Endothelial cell of umbilical vein (primary cell): Measurements from ENCODE around the gene ACOT7. TPM values are rescaled to one million over a fixed set of nuclear protein-coding genes. Genes with fewer than 3 reads are reported as not detected.

Experiments used
- BruUV-seq: library from RNA; stranded (reverse); fragments of 400-500 nt; replicated peaks from 2 replicates; lab custom pipeline; 2021; lab: Mats Ljungman, UMichigan
- CTCF ChIA-PET: fragments of 300-600, 350-600 bp; sonication (Branson Sonifier 250); formaldehyde crosslinking; loops from one replicate; lab custom pipeline; 2021; ENCODE audit warnings: antibody characterized with exemption, inconsistent platforms; lab: Charles Lee
- POLR2A ChIA-PET: fragments of 300-600, 350-600 bp; sonication (Branson Sonifier 250); formaldehyde crosslinking; loops from one replicate; lab custom pipeline; 2021; ENCODE audit warnings: antibody characterized with exemption, inconsistent platforms; lab: Charles Lee
- DNase-seq: peaks from one replicate; pipeline ENCODE4 v3.0.0-alpha.2; 2011; ENCODE audit warnings: low read depth, low spot score
- FAIRE-seq: peaks from 2 replicates; lab custom pipeline; 2011; peaks lifted over from hg19 to GRCh38; lab: Jason Lieb, UNC
- H2AFZ ChIP-seq: 2 replicates; pipeline ENCODE4 v1.6.0; 2012; ENCODE audit warnings: low read depth, low read length, control low read depth, inconsistent platforms
- H3K27ac ChIP-seq: 2 replicates; pipeline ENCODE4 v1.5.1; 2011; ENCODE audit warnings: low read depth, mild to moderate bottlenecking, control low read depth, low read length, moderate library complexity; ENCODE audit not compliant: insufficient read depth
- H3K27me3 ChIP-seq, 2 experiments: 2 replicates each; pipeline versions ENCODE4 v1.6.0 to v1.6.1; 2011; ENCODE audit warnings: low read length in 2 of 2, mixed read lengths in 1 of 2; ENCODE audit not compliant: control insufficient read depth in 2 of 2, insufficient read depth in 2 of 2
- H3K36me3 ChIP-seq, 2 experiments: 2 replicates in 1 of 2; 3 replicates in 1 of 2; pipeline ENCODE4 v1.5.1; 2011; ENCODE audit warnings: low read length in 2 of 2, mild to moderate bottlenecking in 1 of 2, moderate library complexity in 1 of 2; ENCODE audit not compliant: control insufficient read depth in 2 of 2, insufficient read depth in 2 of 2; ENCODE audit errors: extremely low read depth in 1 of 2
- H3K4me1 ChIP-seq: 3 replicates; pipeline ENCODE4 v1.5.1; 2011; ENCODE audit warnings: mild to moderate bottlenecking, low read length; ENCODE audit not compliant: control insufficient read depth, insufficient read depth; ENCODE audit errors: extremely low read depth
- H3K4me2 ChIP-seq: 2 replicates; pipeline ENCODE4 v1.6.1; 2011; ENCODE audit warnings: low read length, control low read depth, mixed read lengths; ENCODE audit not compliant: insufficient read depth
- H3K4me3 ChIP-seq, 3 experiments: fragments of 200-600 bp in 1 of 3; sonication (generic), shearing (Covaris generic) in 1 of 3; replicated peaks in 1 of 3; 2 replicates each; pipeline ENCODE4 v1.5.1; 2011 to 2016; ENCODE audit warnings: control low read depth in 3 of 3, low read length in 3 of 3, mild to moderate bottlenecking in 2 of 3, inconsistent platforms in 1 of 3, low read depth in 1 of 3, moderate library complexity in 1 of 3; ENCODE audit not compliant: insufficient read depth in 1 of 3
- H3K79me2 ChIP-seq: 2 replicates; pipeline ENCODE4 v1.6.0; 2012; ENCODE audit warnings: low read length, inconsistent platforms; ENCODE audit not compliant: control insufficient read depth, insufficient read depth
- H3K9ac ChIP-seq: replicated peaks from 2 replicates; pipeline ENCODE3; 2011; ENCODE audit warnings: low read length, control low read depth; ENCODE audit not compliant: insufficient read depth; ENCODE audit errors: extremely low read depth
- H3K9me1 ChIP-seq: replicated peaks from 3 replicates; pipeline ENCODE4 v1.6.0; 2011; ENCODE audit warnings: mild to moderate bottlenecking, low read length; ENCODE audit not compliant: control insufficient read depth, insufficient read depth; ENCODE audit errors: extremely low read depth
- H3K9me3 ChIP-seq: replicated peaks from 2 replicates; pipeline ENCODE4 v1.5.1; 2012; ENCODE audit warnings: low read length, inconsistent platforms; ENCODE audit not compliant: control insufficient read depth, insufficient read depth
- H4K20me1 ChIP-seq: replicated peaks from 2 replicates; pipeline ENCODE3; 2011; ENCODE audit warnings: mild to moderate bottlenecking, low read length; ENCODE audit not compliant: control insufficient read depth, insufficient read depth; ENCODE audit errors: extremely low read depth
- EZH2 ChIP-seq: IDR thresholded peaks from 2 replicates; pipeline ENCODE4 v1.6.1; 2012; ENCODE audit warnings: borderline replicate concordance, low read depth, mild to moderate bottlenecking, moderate library complexity, low read length, inconsistent platforms; ENCODE audit not compliant: severe bottlenecking
- FOS ChIP-seq: IDR thresholded peaks from 2 replicates; pipeline ENCODE4 v1.6.1; 2011; ENCODE audit warnings: mild to moderate bottlenecking, low read length, moderate library complexity, borderline replicate concordance; ENCODE audit not compliant: insufficient read depth
- GATA2 ChIP-seq: IDR thresholded peaks from 2 replicates; pipeline ENCODE4 v1.7.0; 2011; ENCODE audit warnings: low read depth, mild to moderate bottlenecking, moderate library complexity, mixed read lengths, low read length; ENCODE audit not compliant: insufficient read length, insufficient read depth
- JUN ChIP-seq: IDR thresholded peaks from 2 replicates; pipeline ENCODE4 v1.6.1; 2011; ENCODE audit warnings: borderline replicate concordance, low read depth; ENCODE audit not compliant: insufficient read length, insufficient read depth
- MYC ChIP-seq: IDR thresholded peaks from one replicate; pipeline ENCODE4 v1.6.1; 2011; ENCODE audit warnings: mild to moderate bottlenecking, low read depth, low read length
- POLR2A ChIP-seq: IDR thresholded peaks from 2 replicates; pipeline ENCODE4 v1.6.1; 2012; ENCODE audit warnings: low read depth, mild to moderate bottlenecking, control low read depth, low read length
- POLR2AphosphoS5 ChIP-seq: IDR thresholded peaks from 2 replicates; pipeline ENCODE4 v1.6.1; 2012; ENCODE audit warnings: low read depth, mild to moderate bottlenecking, control low read depth, low read length, moderate library complexity; ENCODE audit not compliant: insufficient read depth
- dilution Hi-C: fragments of 300-500 bp; cut with MboI; formaldehyde crosslinking; loops from one replicate; pipeline ENCODE4 v1.15.0; 2019; ENCODE audit warnings: low sequenced_read_pairs; ENCODE audit not compliant: extremely low pct_ligation_motif_present
- intact Hi-C: fragments of 100-400 bp; cut with micrococcal nuclease; formaldehyde crosslinking; loops from one replicate; pipeline ENCODE4 v1.10.0; 2022
- polyA plus RNA-seq, 4 experiments: library from polyadenylated mRNA; depleted of rRNA in 3 of 4; stranded (reverse) in 3 of 4; unstranded in 1 of 4; fragments of >200 nt; gene quantifications; 2 replicates each; pipeline versions ENCODE4 v1.2.1 to v1.2.3, GENCODE V29; 2011 to 2012; ENCODE audit warnings: missing spikeins in 1 of 4
- total RNA-seq: library from RNA; stranded (reverse); gene quantifications from 2 replicates; pipeline ENCODE4 v1.2.3, GENCODE V29; 2021
- TF ChIP-seq, protein P1 (sequence below), 2 donors: IDR thresholded peaks; 1 replicate in 1 of 2; 2 replicates in 1 of 2; pipeline ENCODE4 v1.5.1; 2011; ENCODE audit warnings: low read length in 2 of 2, mild to moderate bottlenecking in 2 of 2, moderate library complexity in 2 of 2, control low read depth in 1 of 2, inconsistent platforms in 1 of 2, low read depth in 1 of 2; ENCODE audit not compliant: insufficient read depth in 1 of 2; ENCODE audit errors: extremely low read depth in 1 of 2
- TF ChIP-seq, protein P2 (sequence below): IDR thresholded peaks from 2 replicates; pipeline ENCODE4 v1.6.1; 2011; ENCODE audit not compliant: insufficient read depth, insufficient read length

ACOT7 gene
- total and polyA plus RNA-seq, 2 donors (not counting 3 experiments of a cell fraction or from before 2014, with no cell fraction given), result 69.4 to 105 TPM

DNA sequence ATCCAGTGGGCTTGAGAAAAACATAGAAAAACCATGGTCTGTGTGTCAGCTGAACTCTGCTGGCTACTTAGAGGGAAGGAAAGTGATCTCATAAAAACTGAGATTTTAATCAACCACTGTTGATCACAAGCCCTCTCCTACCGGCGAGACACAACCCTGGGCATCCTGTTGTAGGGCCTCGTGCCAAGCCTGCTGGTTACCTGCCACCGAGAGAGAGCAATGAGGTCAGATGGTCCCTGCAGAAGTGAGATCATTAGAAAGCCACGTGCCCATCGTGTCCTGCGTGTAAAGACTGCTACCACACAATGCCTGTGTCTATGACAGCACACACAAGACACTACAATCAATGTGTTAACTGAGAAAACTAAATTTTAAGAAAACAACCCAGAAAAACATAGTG lies 91.0 kb downstream of the ACOT7 start:
- no peaks in the 10 kb centered on the region for H3K9me1 ChIP-seq
- dilution Hi-C loops (no loop called here), intact Hi-C loops (no loop called here)
- H3K9ac ChIP-seq, result no peak overlapping the region
- ChIA-PET CTCF (no interaction called here), POLR2A (no interaction called here)
- FAIRE-seq (no peak), DNase-seq (no peak)
- H3K79me2 ChIP-seq, result no peaks in the 10 kb centered on the region
- H3K36me3 ChIP-seq, result no peaks in the 10 kb centered on the region
- H2AFZ ChIP-seq, result no peak overlapping the region
- no peaks in the 10 kb centered on the region for H3K9me3 ChIP-seq
- H3K4me3 ChIP-seq, result no peak overlapping the region
- no peaks in the 10 kb centered on the region for H3K27me3 ChIP-seq
- TF ChIP-seq, protein P1, sequence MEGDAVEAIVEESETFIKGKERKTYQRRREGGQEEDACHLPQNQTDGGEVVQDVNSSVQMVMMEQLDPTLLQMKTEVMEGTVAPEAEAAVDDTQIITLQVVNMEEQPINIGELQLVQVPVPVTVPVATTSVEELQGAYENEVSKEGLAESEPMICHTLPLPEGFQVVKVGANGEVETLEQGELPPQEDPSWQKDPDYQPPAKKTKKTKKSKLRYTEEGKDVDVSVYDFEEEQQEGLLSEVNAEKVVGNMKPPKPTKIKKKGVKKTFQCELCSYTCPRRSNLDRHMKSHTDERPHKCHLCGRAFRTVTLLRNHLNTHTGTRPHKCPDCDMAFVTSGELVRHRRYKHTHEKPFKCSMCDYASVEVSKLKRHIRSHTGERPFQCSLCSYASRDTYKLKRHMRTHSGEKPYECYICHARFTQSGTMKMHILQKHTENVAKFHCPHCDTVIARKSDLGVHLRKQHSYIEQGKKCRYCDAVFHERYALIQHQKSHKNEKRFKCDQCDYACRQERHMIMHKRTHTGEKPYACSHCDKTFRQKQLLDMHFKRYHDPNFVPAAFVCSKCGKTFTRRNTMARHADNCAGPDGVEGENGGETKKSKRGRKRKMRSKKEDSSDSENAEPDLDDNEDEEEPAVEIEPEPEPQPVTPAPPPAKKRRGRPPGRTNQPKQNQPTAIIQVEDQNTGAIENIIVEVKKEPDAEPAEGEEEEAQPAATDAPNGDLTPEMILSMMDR (IDR thresholded peaks at IDR 0.05; ENCODE audit: extremely low read depth in 1 of 2, insufficient read depth in 1 of 2, low read depth in 1 of 2, low read length in 2 of 2), result no peak
- TF ChIP-seq JUN (no peak), FOS (no peak)
- no peak overlapping the region for H3K4me2 ChIP-seq
- no TSS peak for BruUV-seq
- H3K4me1 ChIP-seq, result no peaks in the 10 kb centered on the region
- no peak overlapping the region for H3K27ac ChIP-seq
- no peaks in the 10 kb centered on the region for H4K20me1 ChIP-seq

DNA sequence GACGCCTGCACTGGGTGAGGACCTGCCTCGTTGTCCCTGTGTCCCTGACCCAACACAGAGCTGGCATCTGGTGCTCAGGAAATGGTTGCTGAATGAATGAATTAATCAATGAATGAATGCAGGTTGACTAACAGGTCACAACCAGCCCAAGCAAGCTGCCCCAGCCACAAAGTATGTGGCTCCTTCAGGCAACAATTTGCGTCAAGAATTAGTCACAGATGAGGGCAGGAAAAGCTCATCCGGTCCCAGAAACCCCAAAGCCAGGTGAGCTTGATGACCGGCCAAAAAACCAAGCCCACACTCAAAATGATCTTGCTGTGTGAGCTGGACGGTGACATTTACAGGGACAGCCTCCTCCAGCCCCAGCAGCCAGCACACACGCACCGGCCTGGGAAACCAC lies 92.0 kb downstream of the ACOT7 start:
- Histone ChIP-seq H3K9ac (no peak overlapping the region), H3K4me1 (no peaks in the 10 kb centered on the region), H3K27me3 (no peaks in the 10 kb centered on the region), H3K9me1 (no peaks in the 10 kb centered on the region), H3K36me3 (no peaks in the 10 kb centered on the region), H4K20me1 (no peaks in the 10 kb centered on the region), H3K9me3 (no peaks in the 10 kb centered on the region), H3K4me2 (no peak overlapping the region), H3K79me2 (no peaks in the 10 kb centered on the region), H3K27ac (no peak overlapping the region), H3K4me3 (no peak overlapping the region), H2AFZ (no peak overlapping the region)
- TF ChIP-seq, protein P2, sequence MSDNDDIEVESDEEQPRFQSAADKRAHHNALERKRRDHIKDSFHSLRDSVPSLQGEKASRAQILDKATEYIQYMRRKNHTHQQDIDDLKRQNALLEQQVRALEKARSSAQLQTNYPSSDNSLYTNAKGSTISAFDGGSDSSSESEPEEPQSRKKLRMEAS, result no peak
- TF ChIP-seq, protein P1 (IDR thresholded peaks at IDR 0.05; ENCODE audit: extremely low read depth in 1 of 2, insufficient read depth in 1 of 2, low read depth in 1 of 2, low read length in 2 of 2), result no peak
- TF ChIP-seq FOS (no peak), MYC (no peak), POLR2A (no peak), GATA2 (no peak), EZH2 (no peak), JUN (no peak), POLR2AphosphoS5 (no peak)
- ChIA-PET POLR2A (no interaction called here), CTCF (no interaction called here)
- no TSS peak for BruUV-seq
- no peak for FAIRE-seq
- no peak for DNase-seq
- dilution Hi-C loops, result no loop called here
- intact Hi-C loops, result no loop called here
